Measurements from ENCODE around the gene SORCS2.
"Not testable (repeated sequence)": the region's sequence is repeated elsewhere in the genome, so short reads cannot be mapped to it uniquely, and the experiment has no call there.

GRCh38 chr4:7165056-7165873 lies 27.1 kb upstream of the SORCS2 start:
- TF ChIP-seq, protein P1, sequence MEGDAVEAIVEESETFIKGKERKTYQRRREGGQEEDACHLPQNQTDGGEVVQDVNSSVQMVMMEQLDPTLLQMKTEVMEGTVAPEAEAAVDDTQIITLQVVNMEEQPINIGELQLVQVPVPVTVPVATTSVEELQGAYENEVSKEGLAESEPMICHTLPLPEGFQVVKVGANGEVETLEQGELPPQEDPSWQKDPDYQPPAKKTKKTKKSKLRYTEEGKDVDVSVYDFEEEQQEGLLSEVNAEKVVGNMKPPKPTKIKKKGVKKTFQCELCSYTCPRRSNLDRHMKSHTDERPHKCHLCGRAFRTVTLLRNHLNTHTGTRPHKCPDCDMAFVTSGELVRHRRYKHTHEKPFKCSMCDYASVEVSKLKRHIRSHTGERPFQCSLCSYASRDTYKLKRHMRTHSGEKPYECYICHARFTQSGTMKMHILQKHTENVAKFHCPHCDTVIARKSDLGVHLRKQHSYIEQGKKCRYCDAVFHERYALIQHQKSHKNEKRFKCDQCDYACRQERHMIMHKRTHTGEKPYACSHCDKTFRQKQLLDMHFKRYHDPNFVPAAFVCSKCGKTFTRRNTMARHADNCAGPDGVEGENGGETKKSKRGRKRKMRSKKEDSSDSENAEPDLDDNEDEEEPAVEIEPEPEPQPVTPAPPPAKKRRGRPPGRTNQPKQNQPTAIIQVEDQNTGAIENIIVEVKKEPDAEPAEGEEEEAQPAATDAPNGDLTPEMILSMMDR (IDR thresholded peaks at IDR 0.05) = not testable (repeated sequence)
- not testable (repeated sequence) for TF ChIP-seq SIN3A (IDR thresholded peaks at IDR 0.05; ENCODE audit: borderline replicate concordance, insufficient read depth, low read depth, low read length); POLR2AphosphoS5 (IDR thresholded peaks at IDR 0.05; ENCODE audit: low read depth, low read length); REST (IDR thresholded peaks at IDR 0.05; ENCODE audit: insufficient read depth in 1 of 2, low read depth in 2 of 2, low read length in 1 of 2)

Data from Panc1 (cell line).